HEK293 (cell line): ENCODE measurements around the gene DNAJC22.

Source experiments
- CTCF ChIP-seq: fragments of 450-650 bp; formaldehyde crosslinking; IDR thresholded peaks from 2 replicates; pipeline ENCODE4 v1.5.1; 2016; ENCODE audit warnings: missing biosample characterization, missing genetic modification characterization
- PRDM2 ChIP-seq: fragments of 450-650 bp; formaldehyde crosslinking; IDR thresholded peaks from 2 replicates; pipeline ENCODE4 v1.5.1; 2016; ENCODE audit warnings: missing biosample characterization, missing genetic modification characterization, borderline replicate concordance
- SETDB1 ChIP-seq: IDR thresholded peaks from one replicate; pipeline ENCODE4 v1.6.1; 2017; ENCODE audit warnings: mild to moderate bottlenecking, low read length, moderate library complexity, mixed read lengths; ENCODE audit not compliant: insufficient read length
- ZBTB1 ChIP-seq: fragments of 450-650 bp; formaldehyde crosslinking; IDR thresholded peaks from 2 replicates; pipeline ENCODE4 v1.5.1; 2016; ENCODE audit warnings: missing biosample characterization, missing genetic modification characterization
- ZBTB21 ChIP-seq: fragments of 450-650 bp; formaldehyde crosslinking; IDR thresholded peaks from 2 replicates; pipeline ENCODE4 v1.5.1; 2017; ENCODE audit warnings: missing biosample characterization, missing genetic modification characterization
- ZFP37 ChIP-seq: fragments of 450-650 bp; formaldehyde crosslinking; IDR thresholded peaks from 2 replicates; pipeline ENCODE4 v1.5.1; 2016; ENCODE audit warnings: missing biosample characterization, missing genetic modification characterization
- ZIC2 ChIP-seq: fragments of 450-650 bp; formaldehyde crosslinking; IDR thresholded peaks from 2 replicates; pipeline ENCODE4 v1.5.1; 2016; ENCODE audit warnings: missing biosample characterization, missing genetic modification characterization
- ZNF114 ChIP-seq: fragments of 450-650 bp; formaldehyde crosslinking; IDR thresholded peaks from 2 replicates; pipeline ENCODE4 v1.5.0; 2017; ENCODE audit warnings: missing biosample characterization, missing genetic modification characterization
- ZNF121 ChIP-seq: fragments of 450-650 bp; formaldehyde crosslinking; IDR thresholded peaks from 2 replicates; pipeline ENCODE4 v1.5.1; 2016; ENCODE audit warnings: missing biosample characterization, missing genetic modification characterization
- ZNF133 ChIP-seq: fragments of 450-650 bp; formaldehyde crosslinking; IDR thresholded peaks from 2 replicates; pipeline ENCODE4 v1.5.1; 2016; ENCODE audit warnings: missing biosample characterization, missing genetic modification characterization
- ZNF19 ChIP-seq: fragments of 450-650 bp; formaldehyde crosslinking; IDR thresholded peaks from 2 replicates; pipeline ENCODE4; 2016; ENCODE audit warnings: missing biosample characterization, missing genetic modification characterization, low read depth
- ZNF2 ChIP-seq: fragments of 450-650 bp; formaldehyde crosslinking; IDR thresholded peaks from 2 replicates; pipeline ENCODE4 v1.5.1; 2016; ENCODE audit warnings: missing biosample characterization, missing genetic modification characterization
- ZNF324 ChIP-seq: fragments of 450-650 bp; formaldehyde crosslinking; IDR thresholded peaks from 2 replicates; pipeline ENCODE4 v1.5.1; 2016; ENCODE audit warnings: missing biosample characterization, missing genetic modification characterization
- ZNF654 ChIP-seq: fragments of 450-650 bp; formaldehyde crosslinking; IDR thresholded peaks from 2 replicates; pipeline ENCODE4 v1.5.1; 2016; ENCODE audit warnings: low read depth, missing biosample characterization, missing genetic modification characterization
- ZSCAN16 ChIP-seq: fragments of 450-650 bp; formaldehyde crosslinking; IDR thresholded peaks from 2 replicates; pipeline ENCODE4 v1.5.1; 2016; ENCODE audit warnings: missing biosample characterization, missing genetic modification characterization
- ZXDB ChIP-seq: fragments of 450-650 bp; formaldehyde crosslinking; IDR thresholded peaks from 2 replicates; pipeline ENCODE4 v1.5.1; 2016; ENCODE audit warnings: missing biosample characterization, missing genetic modification characterization
- TF ChIP-seq, protein P1 (sequence below): fragments of 450-650 bp; formaldehyde crosslinking; IDR thresholded peaks from 2 replicates; pipeline ENCODE4 v1.5.1; 2016; ENCODE audit warnings: missing biosample characterization, missing genetic modification characterization

Gene DNAJC22

GRCh38 chr12:49366652-49367380 lies 20.1 kb downstream of the DNAJC22 start (continued):
- TF ChIP-seq, protein P1, sequence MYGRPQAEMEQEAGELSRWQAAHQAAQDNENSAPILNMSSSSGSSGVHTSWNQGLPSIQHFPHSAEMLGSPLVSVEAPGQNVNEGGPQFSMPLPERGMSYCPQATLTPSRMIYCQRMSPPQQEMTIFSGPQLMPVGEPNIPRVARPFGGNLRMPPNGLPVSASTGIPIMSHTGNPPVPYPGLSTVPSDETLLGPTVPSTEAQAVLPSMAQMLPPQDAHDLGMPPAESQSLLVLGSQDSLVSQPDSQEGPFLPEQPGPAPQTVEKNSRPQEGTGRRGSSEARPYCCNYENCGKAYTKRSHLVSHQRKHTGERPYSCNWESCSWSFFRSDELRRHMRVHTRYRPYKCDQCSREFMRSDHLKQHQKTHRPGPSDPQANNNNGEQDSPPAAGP (tag by site-specific recombination) = peak; percentile 79
- TF ChIP-seq ZXDB (peak; percentile 68), ZNF133 (tag by site-specific recombination) (peak; percentile 38; the same call in 1 of the 2 replicates), ZNF121 (tag by site-specific recombination) (peak; percentile 52), CTCF (tag by site-specific recombination) (peak; percentile 90), ZSCAN16 (tag by site-specific recombination) (0 out of 2 replicates have a peak, but pooled peaks have one; percentile 41), PRDM2 (tag by site-specific recombination) (no peak), ZBTB21 (tag by site-specific recombination) (0 out of 2 replicates have a peak, but pooled peaks have one; percentile 10), ZNF19 (tag by site-specific recombination) (no peak), ZFP37 (tag by site-specific recombination) (peak; percentile 72; the same call in 1 of the 2 replicates), ZIC2 (tag by site-specific recombination) (no peak), ZNF324 (tag by site-specific recombination) (peak; percentile 92), SETDB1 (no peak), ZNF2 (tag by site-specific recombination) (peak; percentile 96), ZBTB1 (tag by site-specific recombination) (peak; percentile 34; the same call in 1 of the 2 replicates), ZNF654 (tag by site-specific recombination) (no peak), ZNF114 (tag by site-specific recombination) (no peak)
- TF ChIP-seq, all 188 proteins: peak for 56
